NCI-H2196 treated with DMSO at 0.1 percent for 48 hours (cell line): ENCODE results near the gene SNX32.
A peak's percentile ranks its signal among the peaks of the same experiment; 100 is the strongest.

Source experiments
- DNase-seq: peaks from one replicate; lab custom pipeline; 2025; ENCODE audit not compliant: unreplicated experiment; lab: John Stamatoyannopoulos, UW

The SNX32 gene

DNA sequence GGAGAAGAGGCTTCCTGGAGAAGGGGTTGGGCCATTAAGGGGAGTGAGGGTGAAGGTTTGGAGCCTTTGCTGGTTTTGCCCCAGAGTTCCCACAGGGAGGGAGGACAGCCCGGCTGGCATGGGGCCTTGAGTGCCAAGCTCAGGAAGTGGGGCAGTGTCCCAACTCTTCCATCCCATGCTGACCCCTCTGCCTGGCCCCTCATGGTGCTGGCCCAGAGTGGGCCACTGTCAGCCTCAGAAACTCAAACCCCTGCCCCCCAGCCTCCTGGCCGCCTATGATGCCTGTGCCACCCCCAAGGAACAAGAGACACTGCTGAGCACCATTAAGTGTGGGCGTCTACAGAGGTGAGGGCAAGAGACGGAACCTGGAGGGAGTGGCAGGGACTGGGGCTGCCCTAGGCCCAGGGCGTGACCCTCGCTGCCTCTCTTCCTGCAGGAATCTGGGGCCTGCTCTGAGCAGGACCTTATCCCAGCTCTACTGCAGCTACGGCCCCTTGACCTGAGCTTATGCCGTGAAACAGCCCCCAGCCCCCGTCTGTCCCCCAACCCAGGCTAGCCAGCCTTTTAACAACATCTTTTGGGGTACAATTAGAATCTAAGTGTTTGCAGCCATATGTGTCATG, 31.9 kb downstream of the SNX32 start:
- no peak for DNase-seq

GRCh38 chr11:65866509-65867283, 32.9 kb downstream of the SNX32 start:
- DNase-seq = no peak

DNA sequence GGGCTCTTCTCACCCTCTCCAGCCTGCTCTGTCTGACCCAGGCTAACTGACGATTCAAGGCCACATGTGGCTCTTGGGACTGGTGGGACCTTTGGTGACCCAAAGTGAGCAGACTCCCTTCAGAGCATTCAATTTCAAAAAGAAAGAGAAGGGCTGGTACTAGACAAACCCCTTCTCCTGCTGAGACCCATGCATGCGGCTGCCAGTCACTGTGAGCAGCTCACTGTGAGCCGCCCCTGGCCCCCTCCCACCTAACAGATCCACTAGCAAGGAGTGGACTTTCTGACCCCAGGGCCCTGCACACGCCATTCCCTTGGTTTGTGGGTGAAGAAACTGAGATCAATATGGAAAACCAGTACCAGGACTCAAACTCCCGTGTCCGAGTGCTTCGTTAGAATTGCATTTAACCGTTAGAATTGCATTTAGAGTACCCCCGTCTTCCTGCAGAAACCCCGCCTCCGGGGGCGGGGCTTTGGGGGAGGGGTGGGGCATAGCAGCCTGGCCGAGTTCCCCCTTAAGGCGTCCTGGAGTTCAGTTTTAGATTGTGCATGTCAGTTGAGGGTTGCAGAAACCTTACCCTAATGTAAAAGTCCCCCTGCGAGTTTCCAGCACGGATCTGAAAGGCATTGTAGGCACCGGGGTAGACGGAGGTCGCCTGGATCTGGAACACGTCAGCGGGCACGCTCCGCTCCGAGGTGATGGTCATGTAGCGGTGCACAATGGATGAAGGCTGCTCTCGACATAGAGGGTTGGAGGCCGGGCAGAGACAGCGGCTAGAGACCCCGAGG, 33.7 kb downstream of the SNX32 start:
- no peak for DNase-seq

DNA sequence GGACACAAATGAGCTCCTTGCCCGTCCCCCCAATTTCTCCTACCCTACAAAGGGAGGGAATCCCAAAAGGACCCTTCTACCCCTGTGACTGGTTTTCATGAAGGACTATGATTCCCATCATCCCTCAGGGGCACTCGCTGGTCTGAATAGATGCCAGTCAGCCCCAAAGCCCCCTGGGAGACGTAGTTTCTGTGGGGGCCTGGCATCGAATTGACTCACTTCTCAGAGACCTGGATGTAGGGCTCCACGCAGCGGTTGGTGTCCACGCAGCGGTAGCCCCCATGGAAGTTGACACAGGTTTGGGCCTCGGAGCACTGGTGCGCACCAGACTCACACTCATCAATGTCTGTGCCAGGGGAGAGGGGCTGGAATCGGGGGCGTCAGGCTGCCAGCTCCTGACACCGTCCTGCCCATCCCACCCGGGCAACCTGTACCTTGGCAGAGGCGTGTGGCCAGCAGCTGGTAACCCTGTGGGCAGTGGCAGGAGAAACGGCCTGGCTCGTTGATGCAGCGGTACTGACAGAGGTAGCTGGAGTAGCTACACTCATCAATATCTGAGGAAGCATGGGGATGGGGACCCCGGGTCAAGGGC, 34.4 kb downstream of the SNX32 start:
- no peak for DNase-seq

DNA sequence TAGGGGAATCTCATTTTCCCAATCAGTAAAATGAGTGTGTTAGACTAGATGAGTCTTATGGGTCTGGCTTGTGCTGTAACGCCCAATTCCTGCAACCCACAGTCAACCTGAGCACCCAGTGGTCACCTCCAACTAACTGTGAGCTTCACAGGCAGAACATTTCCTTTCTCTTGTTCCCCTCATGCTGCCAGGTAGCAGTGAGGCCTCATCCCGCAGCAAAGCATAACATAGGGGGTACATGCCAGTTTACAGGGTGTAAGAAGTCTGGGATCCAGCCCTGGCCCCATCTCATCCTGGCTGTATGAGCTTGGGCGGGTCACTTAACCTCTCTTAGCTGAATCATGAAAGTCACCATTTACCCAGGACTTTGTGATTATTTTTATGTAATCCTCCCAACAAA, 35.1 kb downstream of the SNX32 start:
- no peak for DNase-seq

- DNase-seq = no peak
Observed at GRCh38 chr11:65869643-65870306, 36.0 kb downstream of the SNX32 start.

DNA sequence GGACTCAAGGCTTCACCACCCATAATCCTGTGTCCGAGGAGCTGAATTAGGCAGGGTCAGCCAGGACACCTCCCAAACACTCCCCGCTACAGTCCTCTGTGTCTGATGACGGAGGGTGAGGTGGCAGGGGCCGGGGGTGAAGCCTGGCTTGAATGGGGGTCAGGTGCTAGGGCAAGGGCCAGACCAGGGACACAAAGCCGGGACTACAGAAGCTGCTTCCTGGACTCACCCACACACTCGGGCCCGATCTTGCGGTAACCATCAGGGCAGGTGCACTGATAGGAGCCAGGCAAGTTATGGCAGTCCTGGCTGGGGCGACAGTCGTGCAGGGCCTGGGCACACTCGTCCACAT, 36.5 kb downstream of the SNX32 start:
- no peak for DNase-seq

DNA sequence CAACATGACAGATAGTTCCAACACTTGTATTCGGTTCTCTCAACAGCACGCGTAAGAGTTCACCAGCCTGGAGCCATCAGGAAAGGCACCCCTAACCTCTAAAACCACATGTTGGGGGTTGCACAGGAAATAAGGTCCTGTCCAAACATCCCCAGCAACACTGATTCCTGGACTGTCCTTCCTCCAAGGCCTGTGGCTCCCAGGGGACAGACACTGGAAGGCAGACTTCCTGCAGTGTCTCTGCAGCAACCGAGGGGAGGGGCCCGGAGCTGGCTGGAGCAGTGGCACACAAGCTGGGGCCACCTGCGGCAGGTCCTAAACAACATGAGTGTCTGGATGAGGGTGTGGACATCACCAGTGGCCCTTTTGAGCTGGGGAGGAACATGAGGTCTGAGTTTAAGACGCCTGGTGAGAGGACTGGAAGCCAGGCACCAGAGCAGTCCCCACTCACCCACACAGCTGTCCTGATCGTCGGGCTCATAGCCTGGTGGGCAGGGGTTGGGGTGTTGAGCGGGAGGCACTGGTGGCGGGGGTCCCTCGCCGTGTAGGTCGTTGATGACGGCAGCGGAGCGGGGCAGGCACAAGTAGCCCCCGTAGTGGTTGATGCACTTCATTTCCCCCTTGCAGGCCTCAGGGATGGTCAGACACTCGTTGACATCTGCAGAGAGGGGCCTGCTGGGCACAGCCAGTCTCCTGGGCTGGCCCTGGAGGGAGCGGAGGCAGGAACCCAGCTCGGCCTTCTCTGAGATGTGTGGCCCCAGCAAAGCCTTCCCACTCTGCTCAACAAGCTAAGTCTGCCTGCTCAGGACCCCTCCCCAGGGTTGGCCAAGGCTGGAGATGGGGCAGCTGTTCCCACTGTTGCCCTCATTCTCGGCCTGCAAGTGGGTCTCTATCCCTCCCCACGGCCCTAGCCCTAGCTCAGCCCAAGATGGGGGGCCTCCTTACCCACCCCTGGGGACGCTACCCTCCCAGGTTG, 37.2 kb downstream of the SNX32 start:
- DNase-seq = no peak

DNA sequence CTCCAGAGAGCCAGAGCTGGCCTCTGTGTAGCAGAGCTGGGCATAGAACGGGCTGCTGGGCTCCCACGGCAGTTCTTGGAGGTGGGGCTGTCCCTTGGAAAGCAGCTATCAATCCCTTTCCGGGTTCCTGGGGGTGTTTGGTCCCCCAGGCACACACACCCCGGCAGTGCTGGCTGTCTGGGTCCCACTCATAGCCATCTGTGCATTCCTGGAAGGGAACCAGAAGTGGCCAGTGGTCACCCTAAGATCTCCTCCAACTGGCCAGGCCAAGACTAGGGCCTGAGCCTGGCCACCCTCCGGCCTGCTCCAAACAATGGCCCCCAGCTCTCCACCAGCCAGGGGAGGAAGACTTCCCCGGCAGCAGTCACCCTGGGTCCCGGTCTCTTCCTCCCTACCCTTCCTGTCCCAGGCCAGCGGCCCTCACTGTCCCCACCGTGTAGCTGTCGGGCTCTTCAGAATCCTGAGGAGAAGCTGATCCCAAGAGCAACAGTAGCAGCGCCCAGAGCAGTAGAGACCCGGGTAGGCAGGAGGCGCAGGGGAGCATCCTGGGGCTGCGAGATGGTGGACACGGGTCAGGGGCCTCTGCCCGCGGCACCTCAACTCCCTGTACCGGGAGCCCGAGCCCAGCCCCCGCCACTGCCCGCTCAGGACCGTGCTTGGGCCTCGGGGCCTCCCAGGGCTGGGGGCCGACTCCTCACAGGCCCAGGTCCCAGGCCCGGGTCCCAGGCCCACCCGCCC, 38.2 kb downstream of the SNX32 start:
- DNase-seq = no peak

- no peak for DNase-seq
Observed at GRCh38 chr11:65872586-65873317, 39.0 kb downstream of the SNX32 start, which contains the start of gene EFEMP2. EFEMP2 (minus strand) TSS chr11:65872800; CDS start chr11:65872354, 446 bp downstream.

GRCh38 chr11:65873318-65874156, 39.8 kb downstream of the SNX32 start:
- peak; percentile 95 for DNase-seq

- no peak for DNase-seq
Observed at GRCh38 chr11:65879617-65880016, 45.9 kb downstream of the SNX32 start, which contains the start of gene CTSW. CTSW (plus strand) TSS chr11:65879837; CDS start chr11:65879855, 18 bp downstream.

- DNase-seq = no peak
Observed at GRCh38 chr11:65880027-65880426, 46.3 kb downstream of the SNX32 start.

DNA sequence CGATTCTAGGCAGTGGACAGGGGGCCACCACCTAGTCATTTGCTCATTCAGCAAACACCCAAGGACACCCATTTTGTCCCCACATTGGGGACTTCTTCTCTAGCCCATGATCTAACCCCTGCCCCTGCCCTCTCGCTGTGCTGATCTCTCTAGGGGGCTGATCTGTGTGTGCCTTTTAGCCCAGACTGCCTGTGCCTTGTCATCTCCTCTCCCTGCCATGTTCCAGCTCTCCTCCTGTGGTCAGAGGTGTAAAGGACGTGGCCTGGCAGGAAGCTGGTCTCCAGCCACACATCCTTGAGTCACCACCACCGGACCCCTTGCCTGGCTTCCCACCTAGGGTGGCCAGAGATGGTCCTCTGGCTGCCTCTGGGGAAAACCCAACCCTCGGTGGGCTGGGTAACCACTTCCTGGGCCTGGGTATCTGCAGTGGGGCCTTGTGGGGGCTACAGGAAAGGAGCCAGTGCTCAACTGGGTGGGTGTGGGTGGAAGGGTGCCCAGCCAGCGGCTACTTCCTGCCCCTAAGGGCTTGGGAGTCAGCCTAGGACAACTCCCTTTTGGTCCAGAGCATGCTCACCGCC, 47.2 kb downstream of the SNX32 start:
- no peak for DNase-seq

DNA sequence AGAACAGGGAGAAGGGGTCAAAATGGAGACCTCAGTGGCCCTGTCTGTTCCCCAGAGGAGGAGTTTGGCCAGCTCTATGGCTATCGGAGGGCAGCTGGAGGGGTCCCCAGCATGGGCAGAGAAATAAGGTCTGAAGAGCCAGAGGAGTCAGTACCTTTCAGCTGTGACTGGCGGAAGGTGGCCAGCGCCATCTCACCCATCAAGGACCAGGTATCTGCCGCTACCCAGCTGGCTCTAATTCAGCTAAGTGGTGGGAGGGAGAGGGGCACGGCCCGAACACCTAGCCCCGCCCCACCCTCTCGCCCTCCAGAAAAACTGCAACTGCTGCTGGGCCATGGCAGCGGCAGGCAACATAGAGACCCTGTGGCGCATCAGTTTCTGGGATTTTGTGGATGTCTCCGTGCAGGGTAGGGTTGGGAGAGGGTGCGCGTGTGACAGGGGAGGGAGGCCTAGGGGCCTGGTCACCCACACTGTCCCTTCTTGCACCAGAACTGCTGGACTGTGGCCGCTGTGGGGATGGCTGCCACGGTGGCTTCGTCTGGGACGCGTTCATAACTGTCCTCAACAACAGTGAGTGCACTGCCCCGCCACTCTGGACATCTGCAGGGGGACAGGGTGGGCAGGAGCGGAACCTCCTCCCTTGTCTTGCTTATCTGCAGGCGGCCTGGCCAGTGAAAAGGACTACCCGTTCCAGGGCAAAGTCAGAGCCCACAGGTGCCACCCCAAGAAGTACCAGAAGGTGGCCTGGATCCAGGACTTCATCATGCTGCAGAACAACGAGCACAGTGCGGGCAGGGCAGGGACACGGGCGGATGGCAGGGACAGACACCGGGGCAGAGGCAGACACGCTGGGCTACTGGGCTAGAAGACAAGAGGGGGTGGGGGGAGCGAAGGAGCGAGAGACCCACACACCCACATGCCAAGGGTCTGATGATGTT, 48.6 kb downstream of the SNX32 start:
- no peak for DNase-seq
